ENCODE results near the gene HOXA11.

Gene HOXA11

GRCh38 chr7:27145165-27145913, 39.7 kb downstream of the HOXA11 start:
- no peak overlapping the region for H3K4me2 ChIP-seq (ENCODE audit: low read length)
- H3K27ac ChIP-seq = no peak overlapping the region
- H3K4me1 ChIP-seq = no peaks in the 10 kb centered on the region
- H3K4me3 ChIP-seq (ENCODE audit: low read depth, low read length) = no peak overlapping the region
- no peak overlapping the region for H2AFZ ChIP-seq
- H3K9me3 ChIP-seq (ENCODE audit: control insufficient read depth, low read length) = no peaks in the 10 kb centered on the region
- H3K36me3 ChIP-seq (ENCODE audit: control insufficient read depth, insufficient read depth, low read length) = no peaks in the 10 kb centered on the region
- no peak for TF ChIP-seq CTCF (IDR thresholded peaks at IDR 0.05)
- no peak overlapping the region for H3K9ac ChIP-seq
- H3K79me2 ChIP-seq = no peaks in the 10 kb centered on the region
- H3K27me3 ChIP-seq (ENCODE audit: control insufficient read depth, insufficient read depth, low read length) = no peaks in the 10 kb centered on the region

GRCh38 chr7:27144781-27145164, 40.3 kb downstream of the HOXA11 start:
- no peaks in the 10 kb centered on the region for H3K9me3 ChIP-seq (ENCODE audit: control insufficient read depth, low read length)
- H3K27ac ChIP-seq = no peak overlapping the region
- H3K27me3 ChIP-seq (ENCODE audit: control insufficient read depth, insufficient read depth, low read length) = no peaks in the 10 kb centered on the region
- H3K36me3 ChIP-seq (ENCODE audit: control insufficient read depth, insufficient read depth, low read length) = no peaks in the 10 kb centered on the region
- no peak overlapping the region for H3K4me2 ChIP-seq (ENCODE audit: low read length)
- no peaks in the 10 kb centered on the region for H3K4me1 ChIP-seq
- no peak overlapping the region for H2AFZ ChIP-seq
- H3K9ac ChIP-seq = no peak overlapping the region
- H3K4me3 ChIP-seq (ENCODE audit: low read depth, low read length) = no peak overlapping the region
- H3K79me2 ChIP-seq = no peaks in the 10 kb centered on the region
- no peak for TF ChIP-seq CTCF (IDR thresholded peaks at IDR 0.05)

GRCh38 chr7:27143950-27144780, 40.9 kb downstream of the HOXA11 start:
- Histone ChIP-seq H3K4me2 (ENCODE audit: low read length) (peak overlapping the region; percentile 43), H2AFZ (no peak overlapping the region), H3K9ac (no peak overlapping the region), H3K27me3 (ENCODE audit: control insufficient read depth, insufficient read depth, low read length) (no peaks in the 10 kb centered on the region), H3K4me1 (no peaks in the 10 kb centered on the region), H3K79me2 (no peaks in the 10 kb centered on the region), H3K27ac (no peak overlapping the region), H3K36me3 (ENCODE audit: control insufficient read depth, insufficient read depth, low read length) (no peaks in the 10 kb centered on the region), H3K4me3 (ENCODE audit: low read depth, low read length) (peak overlapping the region; percentile 80), H3K9me3 (ENCODE audit: control insufficient read depth, low read length) (no peaks in the 10 kb centered on the region)
- TF ChIP-seq CTCF (IDR thresholded peaks at IDR 0.05) = no peak

DNA sequence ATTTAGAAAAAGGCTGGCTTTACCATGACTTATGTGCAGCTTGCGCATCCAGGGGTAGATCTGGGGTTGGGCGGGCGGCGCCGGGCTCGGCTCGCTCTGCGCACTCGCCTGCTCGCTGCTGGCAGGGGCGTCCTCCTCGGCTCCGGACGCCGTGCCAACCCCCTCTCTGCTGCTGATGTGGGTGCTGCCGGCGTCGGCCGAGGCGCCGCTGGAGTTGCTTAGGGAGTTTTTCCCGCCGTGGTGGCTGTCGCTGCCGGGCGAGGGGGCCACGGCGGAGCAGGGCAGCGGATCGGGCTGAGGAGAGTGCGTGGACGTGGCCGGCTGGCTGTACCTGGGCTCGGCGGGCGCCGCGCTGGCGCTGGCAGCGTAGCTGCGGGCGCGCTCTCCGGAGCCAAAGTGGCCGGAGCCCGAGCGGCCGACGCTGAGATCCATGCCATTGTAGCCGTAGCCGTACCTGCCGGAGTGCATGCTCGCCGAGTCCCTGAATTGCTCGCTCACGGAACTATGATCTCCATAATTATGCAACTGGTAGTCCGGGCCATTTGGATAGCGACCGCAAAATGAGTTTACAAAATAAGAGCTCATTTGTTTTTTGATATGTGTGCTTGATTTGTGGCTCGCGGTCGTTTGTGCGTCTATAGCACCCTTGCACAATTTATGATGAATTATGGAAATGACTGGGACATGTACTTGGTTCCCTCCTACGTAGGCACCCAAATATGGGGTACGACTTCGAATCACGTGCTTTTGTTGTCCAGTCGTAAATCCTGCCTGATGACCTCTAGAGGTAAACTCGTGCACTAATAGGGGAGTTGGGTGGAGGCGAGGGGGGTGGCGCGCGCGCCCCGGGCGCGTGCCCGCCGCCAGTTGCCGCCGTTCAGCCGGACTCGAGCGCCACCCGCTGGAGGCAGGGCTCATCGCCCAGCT, 41.7 kb downstream of the HOXA11 start, which contains the start of gene HOXA5:
HOXA5 (minus strand) TSS at position 659 of the 927 bp plus-strand sequence; CDS start at position 585, 74 bp downstream.
- Histone ChIP-seq H3K27ac (no peak within 1 kb of the TSS), H3K27me3 (ENCODE audit: control insufficient read depth, insufficient read depth, low read length) (no peaks in the 10 kb centered on the region), H2AFZ (peak within 1 kb of the TSS; percentile 5), H3K4me2 (ENCODE audit: low read length) (peak within 1 kb of the TSS; percentile 91), H3K9ac (no peak within 1 kb of the TSS), H3K79me2 (no peaks in the 10 kb centered on the region), H3K4me1 (no peaks in the 10 kb centered on the region), H3K9me3 (ENCODE audit: control insufficient read depth, low read length) (no peaks in the 10 kb centered on the region), H3K36me3 (ENCODE audit: control insufficient read depth, insufficient read depth, low read length) (no peaks in the 10 kb centered on the region), H3K4me3 (ENCODE audit: low read depth, low read length) (peak within 1 kb of the TSS; percentile 80)
- TF ChIP-seq CTCF (IDR thresholded peaks at IDR 0.05) = peak; percentile 21

Measured in parathyroid adenoma (tissue), 2 donors.